ENCODE data around the gene MAP2K2.

Gene MAP2K2

DNA sequence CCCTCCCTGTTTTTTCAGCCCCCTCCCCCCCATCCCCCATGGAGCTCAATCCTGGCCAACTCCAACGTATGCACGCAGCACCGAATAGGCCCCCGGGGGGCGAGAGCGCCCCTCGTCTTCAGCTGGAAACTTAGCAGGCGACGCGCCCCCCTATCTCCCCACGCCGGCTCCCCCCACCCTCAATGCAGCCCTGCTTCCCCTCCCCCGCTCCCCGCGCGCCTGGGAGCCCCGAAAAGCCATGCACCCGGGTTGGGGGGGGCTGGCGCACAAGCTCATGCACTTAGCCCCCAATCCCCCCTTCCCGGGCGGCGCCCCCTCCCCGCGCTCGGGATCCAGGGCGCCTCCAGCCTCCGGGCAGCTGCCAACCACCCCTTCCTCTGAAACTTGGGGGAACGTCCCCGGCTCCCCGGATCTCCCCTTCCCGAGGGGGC, 57.7 kb downstream of the MAP2K2 start:
- no peak overlapping the region for H2AFZ ChIP-seq (ENCODE audit: low read depth, low read length)

DNA sequence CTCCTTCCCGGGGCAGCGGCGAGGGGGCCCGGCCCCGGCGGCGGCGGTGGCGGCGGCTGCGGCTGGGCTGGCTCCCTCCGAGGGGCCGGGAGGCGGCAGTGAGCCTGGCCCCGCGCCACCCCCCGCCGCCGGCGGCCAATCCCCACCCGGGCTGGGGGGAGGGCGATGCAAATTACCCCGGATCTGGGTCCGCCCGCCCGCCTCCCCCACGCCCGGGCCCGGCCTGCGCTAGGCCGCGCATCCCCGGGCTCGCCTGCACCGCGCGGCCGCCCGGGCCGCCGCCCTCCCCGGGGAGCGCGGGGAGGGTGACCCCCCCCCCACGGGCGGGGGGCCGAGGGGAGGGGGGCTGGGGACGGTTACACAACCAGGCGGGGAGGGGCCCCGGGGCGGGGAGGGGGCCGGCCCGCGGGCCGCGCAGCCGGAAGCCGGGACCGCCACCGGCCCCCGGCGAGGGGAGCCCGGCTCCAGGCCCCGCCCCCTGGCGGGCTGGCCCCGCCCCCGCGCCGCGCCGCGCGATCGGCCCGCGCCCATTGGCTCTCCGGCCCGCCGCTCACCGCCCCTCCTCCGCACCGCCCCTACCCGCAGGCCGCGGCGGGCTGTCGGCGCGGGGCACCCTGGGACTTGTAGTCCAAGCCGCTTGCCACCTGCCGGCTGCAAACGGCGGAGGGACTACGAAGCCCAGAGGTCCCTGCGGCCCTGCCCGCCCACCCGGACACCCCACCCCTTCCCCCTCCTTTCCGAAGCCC, 58.3 kb downstream of the MAP2K2 start:
- TF ChIP-seq, protein P1, sequence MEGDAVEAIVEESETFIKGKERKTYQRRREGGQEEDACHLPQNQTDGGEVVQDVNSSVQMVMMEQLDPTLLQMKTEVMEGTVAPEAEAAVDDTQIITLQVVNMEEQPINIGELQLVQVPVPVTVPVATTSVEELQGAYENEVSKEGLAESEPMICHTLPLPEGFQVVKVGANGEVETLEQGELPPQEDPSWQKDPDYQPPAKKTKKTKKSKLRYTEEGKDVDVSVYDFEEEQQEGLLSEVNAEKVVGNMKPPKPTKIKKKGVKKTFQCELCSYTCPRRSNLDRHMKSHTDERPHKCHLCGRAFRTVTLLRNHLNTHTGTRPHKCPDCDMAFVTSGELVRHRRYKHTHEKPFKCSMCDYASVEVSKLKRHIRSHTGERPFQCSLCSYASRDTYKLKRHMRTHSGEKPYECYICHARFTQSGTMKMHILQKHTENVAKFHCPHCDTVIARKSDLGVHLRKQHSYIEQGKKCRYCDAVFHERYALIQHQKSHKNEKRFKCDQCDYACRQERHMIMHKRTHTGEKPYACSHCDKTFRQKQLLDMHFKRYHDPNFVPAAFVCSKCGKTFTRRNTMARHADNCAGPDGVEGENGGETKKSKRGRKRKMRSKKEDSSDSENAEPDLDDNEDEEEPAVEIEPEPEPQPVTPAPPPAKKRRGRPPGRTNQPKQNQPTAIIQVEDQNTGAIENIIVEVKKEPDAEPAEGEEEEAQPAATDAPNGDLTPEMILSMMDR (IDR thresholded peaks at IDR 0.05; ENCODE audit: low read depth, low read length), result no peak
- TF ChIP-seq EZH2phosphoT487 (IDR thresholded peaks at IDR 0.05; ENCODE audit: low read depth), result no peak
- no peak overlapping the region for H2AFZ ChIP-seq (ENCODE audit: low read depth, low read length)
- H3K4me3 ChIP-seq (ENCODE audit: low read length), result peak overlapping the region; percentile 96
- H3K9ac ChIP-seq (ENCODE audit: low read length), result peak overlapping the region; percentile 98; the same call in 1 of the 2 replicates
- H3K4me1 ChIP-seq (ENCODE audit: low read length), result peaks cover 42% of the 10 kb centered on the region
- peaks cover 6% of the 10 kb centered on the region; the same call in 1 of the 2 replicates for H3K27me3 ChIP-seq (ENCODE audit: low read depth, low read length)
- 0 out of 2 replicates have a peak overlapping the region, but pooled peaks have one; percentile 61 for H3K27ac ChIP-seq (ENCODE audit: low read length)
- H3K9me3 ChIP-seq (ENCODE audit: insufficient read depth, low read length), result no peaks in the 10 kb centered on the region
- H3K4me2 ChIP-seq (ENCODE audit: low read length), result no peak overlapping the region
- H3K79me2 ChIP-seq (ENCODE audit: low read length), result peaks cover 52% of the 10 kb centered on the region
- H3K36me3 ChIP-seq (replicated peaks; ENCODE audit: low read depth, low read length), result peaks cover 24% of the 10 kb centered on the region
- H4K20me1 ChIP-seq (ENCODE audit: insufficient read depth, low read length), result peaks cover 43% of the 10 kb centered on the region

More for the DNA sequence above, 57.7 kb downstream of the MAP2K2 start:
- H3K4me3 ChIP-seq (ENCODE audit: low read length), result peak overlapping the region; percentile 96
- peak overlapping the region; percentile 87 for H3K4me2 ChIP-seq (ENCODE audit: low read length)
- H4K20me1 ChIP-seq (ENCODE audit: insufficient read depth, low read length), result peaks cover 37% of the 10 kb centered on the region
- peak overlapping the region; percentile 61 for H3K27ac ChIP-seq (ENCODE audit: low read length)
- H3K36me3 ChIP-seq (replicated peaks; ENCODE audit: low read depth, low read length), result peaks cover 24% of the 10 kb centered on the region
- no peak for TF ChIP-seq EZH2phosphoT487 (IDR thresholded peaks at IDR 0.05; ENCODE audit: low read depth)
- TF ChIP-seq, protein P1 (IDR thresholded peaks at IDR 0.05; ENCODE audit: low read depth, low read length), result no peak
- no peaks in the 10 kb centered on the region for H3K9me3 ChIP-seq (ENCODE audit: insufficient read depth, low read length)
- H3K27me3 ChIP-seq (ENCODE audit: low read depth, low read length), result peaks cover 6% of the 10 kb centered on the region; the same call in 1 of the 2 replicates
- peak overlapping the region; percentile 98 for H3K9ac ChIP-seq (ENCODE audit: low read length)
- peaks cover 46% of the 10 kb centered on the region for H3K79me2 ChIP-seq (ENCODE audit: low read length)
- peaks cover 37% of the 10 kb centered on the region for H3K4me1 ChIP-seq (ENCODE audit: low read length)

DNA sequence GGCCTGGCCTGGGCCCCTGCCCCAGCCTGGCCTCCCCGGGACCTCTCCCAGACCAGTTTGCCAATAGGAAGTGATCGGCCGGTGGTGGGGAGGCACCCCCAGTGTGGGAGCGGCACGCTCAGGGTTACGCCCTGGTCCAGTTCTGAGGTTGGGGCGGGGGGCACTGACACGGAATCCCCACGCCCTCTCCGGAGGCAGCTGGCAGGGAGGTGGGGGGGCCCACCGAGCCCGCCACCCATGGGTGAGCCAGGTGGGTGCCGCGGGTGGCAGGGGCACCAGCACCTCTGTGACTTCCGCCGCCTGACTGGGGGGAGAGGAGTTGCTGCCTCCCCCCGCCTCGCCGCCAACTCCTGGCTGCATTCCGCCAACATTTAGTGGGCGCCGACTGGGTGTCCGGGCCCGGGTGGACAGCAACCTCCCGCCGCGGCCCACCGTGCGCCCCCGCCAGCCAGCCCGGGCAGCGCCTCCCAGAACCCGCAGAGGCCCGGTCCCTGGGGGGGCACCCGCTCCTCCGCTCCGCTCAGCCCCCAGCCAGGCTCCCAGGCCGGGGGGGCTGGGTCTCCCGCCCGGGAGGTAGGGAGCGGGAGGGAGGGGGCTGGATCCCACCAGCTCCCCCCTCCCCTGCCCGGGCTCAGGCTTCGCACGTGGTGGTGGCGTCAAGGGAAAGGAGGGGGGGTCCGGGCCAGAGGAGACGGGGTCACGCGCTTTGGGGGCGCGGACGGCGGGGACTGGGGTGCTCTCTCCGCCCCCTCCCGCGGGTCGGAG, 59.2 kb downstream of the MAP2K2 start:
- H3K9ac ChIP-seq (ENCODE audit: low read length), result peak overlapping the region; percentile 91
- H3K36me3 ChIP-seq (replicated peaks; ENCODE audit: low read depth, low read length), result peaks cover 24% of the 10 kb centered on the region
- peaks cover 52% of the 10 kb centered on the region for H3K4me1 ChIP-seq (ENCODE audit: low read length)
- no peaks in the 10 kb centered on the region for H3K9me3 ChIP-seq (ENCODE audit: insufficient read depth, low read length)
- peak overlapping the region; percentile 87 for H3K4me3 ChIP-seq (ENCODE audit: low read length)
- peaks cover 6% of the 10 kb centered on the region; the same call in 1 of the 2 replicates for H3K27me3 ChIP-seq (ENCODE audit: low read depth, low read length)
- peaks cover 53% of the 10 kb centered on the region for H4K20me1 ChIP-seq (ENCODE audit: insufficient read depth, low read length)
- TF ChIP-seq, protein P1 (IDR thresholded peaks at IDR 0.05; ENCODE audit: low read depth, low read length), result no peak
- no peak for TF ChIP-seq EZH2phosphoT487 (IDR thresholded peaks at IDR 0.05; ENCODE audit: low read depth)
- peak overlapping the region; percentile 92 for H3K4me2 ChIP-seq (ENCODE audit: low read length)
- H3K79me2 ChIP-seq (ENCODE audit: low read length), result peaks cover 61% of the 10 kb centered on the region
- peak overlapping the region; percentile 65 for H3K27ac ChIP-seq (ENCODE audit: low read length)
- H2AFZ ChIP-seq (ENCODE audit: low read depth, low read length), result no peak overlapping the region

- Histone ChIP-seq H3K9ac (ENCODE audit: low read length) (peak overlapping the region; percentile 91), H3K27me3 (ENCODE audit: low read depth, low read length) (peaks cover 4% of the 10 kb centered on the region; the same call in 1 of the 2 replicates), H4K20me1 (ENCODE audit: insufficient read depth, low read length) (peaks cover 58% of the 10 kb centered on the region), H3K4me2 (ENCODE audit: low read length) (peak overlapping the region; percentile 92), H2AFZ (ENCODE audit: low read depth, low read length) (no peak overlapping the region), H3K4me1 (ENCODE audit: low read length) (peaks cover 54% of the 10 kb centered on the region), H3K36me3 (replicated peaks; ENCODE audit: low read depth, low read length) (peaks cover 24% of the 10 kb centered on the region), H3K9me3 (ENCODE audit: insufficient read depth, low read length) (no peaks in the 10 kb centered on the region), H3K4me3 (ENCODE audit: low read length) (peak overlapping the region; percentile 87), H3K27ac (ENCODE audit: low read length) (peak overlapping the region; percentile 65), H3K79me2 (ENCODE audit: low read length) (peaks cover 67% of the 10 kb centered on the region)
- no peak for TF ChIP-seq EZH2phosphoT487 (IDR thresholded peaks at IDR 0.05; ENCODE audit: low read depth)
- TF ChIP-seq, protein P1 (IDR thresholded peaks at IDR 0.05; ENCODE audit: low read depth, low read length), result no peak
Observed at GRCh38 chr19:4064149-4064495, 59.8 kb downstream of the MAP2K2 start.

Measured in OCI-LY3 (cell line).